ENCODE data around the gene PRCC. TPM values are rescaled to one million over a fixed set of nuclear protein-coding genes. Genes with fewer than 3 reads are reported as not detected.

Gene PRCC
- total and polyA plus RNA-seq, 2 of the 8 experiments (the other 6 are each of a cell fraction or from before 2014, with no cell fraction given), result 95.2 to 115 TPM

GRCh38 chr1:156842618-156843300 lies 75.4 kb downstream of the PRCC start:
- CTCF ChIA-PET (ENCODE audit: partially characterized antibody), result interaction anchor here (1.2 to 25.2 kb wide), 5 partner anchors 10 to 68 kb away, joined by 3 to 719 read pairs (median 154); partner anchors contain the start of genes INSRR, NTRK1 and PEAR1
- Histone ChIP-seq H3K9me3 (ENCODE audit: insufficient read depth in 2 of 2, low read depth in 1 of 2, low read length in 1 of 2) (no peaks in the 10 kb centered on the region), H3K36me3 (ENCODE audit: control insufficient read depth in 2 of 4, insufficient read depth in 4 of 4, low read length in 3 of 4) (no peaks in the 10 kb centered on the region), H3K4me3 (ENCODE audit: extremely low read depth in 1 of 4, insufficient read depth in 2 of 4, low read depth in 3 of 4, low read length in 4 of 4) (no peak overlapping the region), H3K27ac (ENCODE audit: low read depth, low read length) (no peak overlapping the region), H3K14ac (ENCODE audit: insufficient read length) (no peak overlapping the region), H2BK15ac (ENCODE audit: low read length) (no peak overlapping the region), H2BK12ac (ENCODE audit: low read depth, low read length) (no peak overlapping the region), H3K79me1 (ENCODE audit: low read depth, low read length) (no peaks in the 10 kb centered on the region), H3K9ac (replicated peaks in 1 of 4; ENCODE audit: extremely low read depth in 1 of 4, low read depth in 3 of 4, low read length in 3 of 4) (no peak overlapping the region), H3K56ac (replicated peaks; ENCODE audit: insufficient read length, low read depth, low read length) (no peak overlapping the region), H3K27me3 (replicated peaks in 1 of 4; ENCODE audit: control insufficient read depth in 3 of 4, extremely low read depth in 1 of 4, insufficient read depth in 3 of 4, low read length in 3 of 4) (peaks cover 45 to 61% (median 59%) of the 10 kb centered on the region in 4 experiments), H3K23ac (ENCODE audit: insufficient read length) (no peak overlapping the region), H2AK5ac (ENCODE audit: low read depth, low read length) (no peak overlapping the region), H3K79me2 (ENCODE audit: control insufficient read depth in 1 of 2, insufficient read depth in 2 of 2, low read length in 2 of 2) (no peaks in the 10 kb centered on the region), H4K91ac (replicated peaks; ENCODE audit: insufficient read length, low read length) (no peak overlapping the region), H4K20me1 (replicated peaks in 1 of 2; ENCODE audit: control insufficient read depth in 1 of 2, insufficient read depth in 2 of 2, low read length in 2 of 2) (peaks cover 7 to 19% of the 10 kb centered on the region in 2 experiments), H4K8ac (ENCODE audit: extremely low read depth, insufficient read depth, low read length) (no peak overlapping the region), H2BK20ac (ENCODE audit: low read length) (no peak overlapping the region), H2BK120ac (replicated peaks; ENCODE audit: low read depth, low read length) (no peak overlapping the region), H2BK5ac (ENCODE audit: low read depth, low read length) (no peak overlapping the region), H3K4me1 (replicated peaks in 1 of 4; ENCODE audit: control insufficient read depth in 3 of 4, insufficient read depth in 4 of 4, low read length in 3 of 4) (peaks cover 0 to 17% (median 11%) of the 10 kb centered on the region in 4 experiments; a peak in 5 of 7 replicates), H3K4me2 (ENCODE audit: insufficient read depth in 1 of 2, low read depth in 2 of 2, low read length in 2 of 2) (no peak overlapping the region), H3K4ac (replicated peaks; ENCODE audit: insufficient read length, low read depth, low read length) (no peak overlapping the region), H4K5ac (ENCODE audit: insufficient read length, low read depth, low read length) (no peak overlapping the region), H3K18ac (ENCODE audit: extremely low read depth, low read length) (no peak overlapping the region), H3K23me2 (ENCODE audit: low read depth, low read length) (peaks cover 6% of the 10 kb centered on the region; the same call in 1 of the 2 replicates), H2AFZ (ENCODE audit: low read length) (no peak overlapping the region)
- 85% methylated on average over 9 of the region's 9 CpGs; no CpG with 5 or more reads in 1 of the 2 experiments for WGBS, 2 experiments (ENCODE audit: extremely low coverage in 1 of 2, insufficient coverage in 1 of 2, insufficient read length in 1 of 2, insufficient replicate concordance in 2 of 2, low coverage in 1 of 2, low lambda C conversion rate in 2 of 2, missing lambda C conversion rate in 1 of 2)
- TF ChIP-seq RAD21 (IDR thresholded peaks at IDR 0.05 in 1 of 2, conservative IDR thresholded peaks at IDR 0.05 in 1 of 2; ENCODE audit: low read depth in 2 of 2, low read length in 2 of 2) (no peak), KDM4A (IDR thresholded peaks at IDR 0.05; ENCODE audit: low read depth, low read length, severe bottlenecking) (no peak), MAFK (IDR thresholded peaks at IDR 0.05; ENCODE audit: low read depth, low read length) (no peak), KDM1A (IDR thresholded peaks at IDR 0.05; ENCODE audit: borderline replicate concordance, low read length) (no peak), GABPA (IDR thresholded peaks at IDR 0.05; ENCODE audit: borderline replicate concordance, insufficient read depth, low read length) (no peak), CEBPB (IDR thresholded peaks at IDR 0.05; ENCODE audit: low read depth, low read length) (no peak), CTBP2 (IDR thresholded peaks at IDR 0.05; ENCODE audit: borderline replicate concordance, insufficient read depth, insufficient read length, low read length) (no peak), POU5F1 (IDR thresholded peaks at IDR 0.05; ENCODE audit: low read depth, low read length) (no peak), MAX (IDR thresholded peaks at IDR 0.05) (no peak), TAF1 (IDR thresholded peaks at IDR 0.05; ENCODE audit: low read depth, low read length) (no peak)
- DNase-seq (ENCODE audit: low read depth in 1 of 2, low spot score in 2 of 2) (no peak), FAIRE-seq (no peak)
- POLR2A ChIA-PET (ENCODE audit: partially characterized antibody), result no interaction called here
